CD4-positive, alpha-beta T cell treated with Interleukin-15 for 4 hours (primary cell): ENCODE data around the gene DPP7.

ENCODE experiments used
- DNase-seq: peaks from one replicate; pipeline ENCODE4 v3.0.0-alpha.2; 2020; ENCODE audit warnings: low spot score

DPP7 gene

GRCh38 chr9:137114613-137115393 lies at the start of gene DPP7:
DPP7 (minus strand) TSS chr9:137114733; CDS start chr9:137114713, 20 bp downstream.
- peak; percentile 75 for DNase-seq

DNA sequence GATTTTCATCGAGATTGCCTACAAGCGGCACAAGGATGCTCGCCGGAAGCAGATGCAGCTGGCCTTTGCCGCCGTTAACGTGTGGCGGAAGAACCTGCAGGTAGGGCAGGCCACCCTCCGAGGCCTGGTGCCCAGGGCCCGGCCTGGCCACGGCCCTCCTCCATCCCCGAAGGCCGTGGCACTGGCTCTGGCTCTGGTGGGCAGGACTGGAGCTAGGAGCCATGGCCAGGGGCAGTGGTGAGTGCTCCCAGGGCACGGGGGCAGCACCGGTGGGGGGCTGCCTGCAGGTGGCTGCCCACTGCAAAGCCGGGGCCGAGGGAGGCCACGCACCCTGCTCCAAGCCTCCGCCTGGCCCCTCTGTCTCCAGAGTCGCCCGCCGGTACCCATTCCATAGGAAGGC lies 49.3 kb upstream of the DPP7 start:
- no peak for DNase-seq

DNA sequence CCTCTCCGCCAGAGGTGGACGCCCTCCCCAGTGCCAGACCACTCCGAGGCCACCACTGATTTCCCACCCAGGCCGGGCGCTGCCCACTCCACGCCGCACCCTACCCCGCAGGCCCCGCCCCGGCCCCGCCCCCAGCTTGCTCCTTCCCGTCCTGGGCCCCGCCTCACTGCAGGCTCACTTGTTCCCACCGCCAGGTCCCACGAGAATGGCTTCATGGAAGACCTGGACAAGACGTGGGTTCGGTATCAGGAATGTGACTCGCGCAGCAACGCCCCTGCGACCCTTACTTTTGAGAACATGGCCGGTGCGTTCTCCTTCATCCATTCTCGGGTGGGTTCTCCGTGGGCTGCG lies 48.8 kb upstream of the DPP7 start:
- no peak for DNase-seq

- DNase-seq = no peak
Observed at GRCh38 chr9:137162505-137163364, 48.2 kb upstream of the DPP7 start.

DNA sequence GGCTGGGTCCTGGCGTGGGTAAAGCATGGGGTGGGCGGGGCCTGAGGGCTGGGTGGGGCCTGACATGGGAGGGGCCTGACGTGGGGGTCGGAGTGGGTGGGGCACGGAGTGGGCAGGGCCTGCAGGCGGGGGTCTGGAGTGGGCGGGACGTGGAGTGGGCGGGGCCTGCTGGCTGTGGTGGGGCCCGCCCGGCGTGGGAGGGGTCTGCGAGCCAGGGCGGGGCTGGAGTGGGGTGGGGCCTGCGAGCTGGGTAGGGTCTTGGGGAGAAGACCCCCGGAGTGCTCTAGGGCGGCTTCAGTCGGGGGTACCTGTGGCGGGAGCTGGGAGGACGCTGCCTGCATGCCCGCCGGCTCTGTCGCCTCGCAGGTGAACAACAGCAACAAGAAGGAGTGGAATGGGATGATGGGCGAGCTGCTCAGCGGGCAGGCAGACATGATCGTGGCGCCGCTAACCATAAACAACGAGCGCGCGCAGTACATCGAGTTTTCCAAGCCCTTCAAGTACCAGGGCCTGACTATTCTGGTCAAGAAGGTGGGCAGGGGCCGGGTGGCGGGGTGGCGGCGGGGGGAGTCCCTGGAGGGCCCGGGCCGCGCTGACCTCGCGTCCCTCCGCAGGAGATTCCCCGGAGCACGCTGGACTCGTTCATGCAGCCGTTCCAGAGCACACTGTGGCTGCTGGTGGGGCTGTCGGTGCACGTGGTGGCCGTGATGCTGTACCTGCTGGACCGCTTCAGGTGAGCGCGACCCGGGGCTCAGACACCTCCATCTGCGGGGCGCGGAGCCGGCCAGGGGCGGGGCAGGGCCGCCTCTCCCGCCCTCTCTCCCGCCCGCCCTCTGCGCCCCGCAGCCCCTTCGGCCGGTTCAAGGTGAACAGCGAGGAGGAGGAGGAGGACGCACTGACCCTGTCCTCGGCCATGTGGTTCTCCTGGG lies 47.3 kb upstream of the DPP7 start:
- no peak for DNase-seq

DNA sequence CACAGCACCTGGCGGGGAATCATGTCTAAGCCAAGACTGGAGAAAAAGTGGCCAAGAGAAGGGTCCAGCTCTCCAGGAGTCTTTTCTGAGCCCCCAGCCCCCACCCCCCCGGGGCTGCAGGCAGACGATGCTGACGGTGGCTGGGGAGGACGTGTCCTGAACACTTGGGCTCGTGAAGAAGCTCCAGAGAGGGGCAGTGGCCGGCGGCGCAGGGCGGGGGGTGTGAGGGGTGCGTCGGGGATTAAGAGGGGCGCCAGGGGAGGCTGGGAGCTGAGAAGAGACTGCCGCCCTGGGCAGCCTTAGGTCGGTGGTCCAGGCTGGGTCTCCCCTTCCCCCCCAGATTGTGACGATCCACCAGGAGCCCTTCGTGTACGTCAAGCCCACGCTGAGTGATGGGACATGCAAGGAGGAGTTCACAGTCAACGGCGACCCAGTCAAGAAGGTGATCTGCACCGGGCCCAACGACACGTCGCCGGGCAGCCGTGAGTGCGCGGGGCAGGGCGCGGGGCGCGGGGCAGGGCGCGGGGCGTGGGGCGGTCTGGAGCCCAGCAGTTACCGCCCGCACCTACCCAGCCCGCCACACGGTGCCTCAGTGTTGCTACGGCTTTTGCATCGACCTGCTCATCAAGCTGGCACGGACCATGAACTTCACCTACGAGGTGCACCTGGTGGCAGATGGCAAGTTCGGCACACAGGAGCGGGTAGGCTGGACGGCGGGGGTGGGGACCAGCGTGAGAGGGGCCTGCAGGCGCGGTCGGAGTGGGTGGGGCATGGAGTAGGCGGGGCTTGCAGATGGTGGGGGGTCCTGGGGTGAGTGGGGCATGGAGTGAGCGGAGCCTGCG lies 46.4 kb upstream of the DPP7 start:
- no peak for DNase-seq

DNA sequence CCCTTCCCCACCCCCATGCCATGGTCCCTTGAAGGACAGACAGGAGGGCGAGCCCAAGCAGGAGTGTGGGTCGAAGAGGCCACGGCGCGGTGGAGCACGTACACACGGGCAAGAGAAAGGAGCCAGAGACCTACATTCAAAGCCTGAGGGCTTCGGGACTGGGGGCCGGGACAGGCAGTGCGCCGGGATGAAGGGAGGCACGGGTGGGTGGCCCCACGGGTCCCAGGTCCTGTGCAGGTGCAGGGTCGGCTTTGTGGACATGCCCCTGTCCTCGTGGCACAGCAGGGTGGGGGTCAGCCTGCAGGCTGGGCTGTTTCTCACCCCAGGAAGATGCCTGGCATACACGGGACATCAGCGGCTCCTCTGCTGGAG lies 45.5 kb upstream of the DPP7 start:
- DNase-seq = no peak

GRCh38 chr9:137159105-137160053 lies 44.8 kb upstream of the DPP7 start:
- no peak for DNase-seq

- no peak for DNase-seq
Observed at GRCh38 chr9:137158625-137159024, 44.1 kb upstream of the DPP7 start.

DNA sequence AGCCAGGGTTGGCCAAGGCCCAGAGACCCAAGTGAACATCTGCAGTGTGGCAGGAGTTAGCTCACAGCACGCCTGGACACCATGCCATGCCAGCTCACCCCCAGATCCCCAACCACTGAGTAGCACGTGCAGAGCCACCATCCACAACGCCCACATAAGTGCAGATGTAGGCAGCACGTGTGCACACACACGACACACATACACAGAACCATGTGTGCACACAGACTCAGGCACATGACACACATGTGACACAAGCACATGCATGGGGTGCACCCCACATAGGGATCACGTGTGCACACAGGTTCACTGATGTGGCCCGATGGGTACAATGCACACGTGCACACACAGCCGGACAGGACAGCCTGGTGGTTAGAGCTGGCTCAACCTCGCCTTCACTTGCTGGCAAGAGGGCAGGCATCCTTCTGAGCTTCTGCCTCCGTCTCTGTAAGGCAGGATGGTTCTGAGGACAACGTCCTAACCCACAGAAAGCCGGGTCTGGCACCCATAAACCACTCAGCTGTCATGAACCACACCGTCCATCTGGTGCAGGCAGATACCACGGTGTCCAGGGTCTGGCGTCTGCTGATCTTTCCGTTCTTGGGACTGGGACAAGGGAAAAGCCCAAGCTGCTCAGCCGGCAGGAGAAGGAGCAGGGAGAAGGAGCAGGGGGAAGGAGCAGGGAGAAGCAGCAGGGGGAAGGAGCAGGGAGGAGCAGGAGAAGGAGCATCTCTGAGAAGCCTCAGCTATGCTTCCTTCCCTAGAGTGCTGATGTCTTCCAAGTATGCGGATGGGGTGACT lies 43.3 kb upstream of the DPP7 start:
- no peak for DNase-seq

- peak; percentile 30 for DNase-seq
Observed at GRCh38 chr9:137156567-137157375, 42.2 kb upstream of the DPP7 start.

DNA sequence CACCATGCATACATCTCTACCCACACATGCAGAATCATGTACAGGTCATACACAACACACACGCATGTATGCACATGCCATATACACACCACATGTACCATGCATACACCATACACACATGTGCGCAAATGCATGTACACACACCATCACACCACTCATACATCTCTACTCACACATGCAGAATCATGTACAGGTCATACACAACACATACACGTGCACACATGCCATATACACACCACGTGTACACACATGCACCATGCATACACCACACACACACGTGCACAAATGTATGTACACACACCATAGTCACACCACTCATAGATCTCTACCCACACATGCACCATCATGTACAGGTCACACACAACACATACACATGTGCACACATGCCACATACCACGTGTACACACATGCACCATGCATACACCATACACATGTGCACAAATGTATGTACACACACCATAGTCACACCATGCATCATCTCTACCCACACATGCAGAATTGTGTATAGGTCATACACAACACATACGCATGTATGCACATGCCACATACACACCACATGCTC lies 38.4 kb upstream of the DPP7 start:
- DNase-seq = no peak

GRCh38 chr9:137150617-137151457 lies 36.3 kb upstream of the DPP7 start:
- DNase-seq = peak; percentile 50

DNA sequence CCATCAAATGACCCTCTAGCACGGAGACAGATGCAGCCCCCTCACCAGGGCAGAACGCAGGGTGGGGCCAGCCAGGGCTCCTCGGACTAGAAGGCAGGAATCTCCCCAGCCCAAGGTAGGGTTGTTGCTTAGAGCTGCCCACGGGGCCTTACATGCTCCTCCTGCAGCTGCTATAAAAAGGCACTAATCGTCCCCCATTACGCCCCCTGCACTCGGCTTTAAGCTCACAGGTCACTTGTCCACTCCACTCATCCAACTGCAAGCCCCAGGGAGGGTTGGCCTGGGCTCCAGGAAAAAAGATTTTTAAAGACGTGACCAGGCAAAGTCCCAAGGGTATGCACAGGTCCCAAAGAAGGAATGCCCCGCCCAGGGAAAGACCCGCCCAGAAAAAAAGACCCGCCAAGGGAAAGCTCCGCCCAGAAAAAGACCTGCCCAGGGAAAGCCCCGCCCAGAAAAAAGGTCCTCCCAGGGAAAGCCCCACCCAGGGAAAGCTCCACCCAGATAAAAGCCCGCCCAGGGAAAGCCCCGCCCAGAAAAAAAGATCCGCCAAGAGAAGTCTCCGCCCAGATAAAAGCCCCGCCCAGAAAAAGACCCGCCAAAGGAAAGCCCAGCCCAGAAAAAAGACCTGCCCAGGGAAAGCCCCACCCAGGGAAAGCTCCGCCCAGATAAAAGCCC lies 35.5 kb upstream of the DPP7 start:
- DNase-seq = no peak

DNA sequence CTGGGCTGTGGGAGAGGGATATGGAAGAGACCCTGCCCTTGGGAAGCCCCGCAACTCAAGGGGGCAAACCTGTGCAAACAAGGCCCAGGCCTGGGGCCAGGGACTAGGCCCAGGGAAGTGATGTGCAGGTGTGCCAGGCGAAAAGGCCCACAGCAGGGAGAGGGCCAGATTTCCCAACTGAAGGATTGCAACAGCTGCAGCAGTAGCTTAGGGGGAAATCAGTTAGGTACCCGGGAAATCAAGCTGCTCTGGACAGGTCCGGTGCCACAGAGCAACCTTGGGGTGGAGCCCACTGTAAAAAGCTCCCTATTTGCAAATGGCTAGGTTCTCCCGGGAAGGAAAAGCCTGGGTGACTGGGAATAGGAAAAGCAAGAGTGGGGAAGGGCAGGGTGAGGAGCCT lies 34.8 kb upstream of the DPP7 start:
- DNase-seq = no peak

DNA sequence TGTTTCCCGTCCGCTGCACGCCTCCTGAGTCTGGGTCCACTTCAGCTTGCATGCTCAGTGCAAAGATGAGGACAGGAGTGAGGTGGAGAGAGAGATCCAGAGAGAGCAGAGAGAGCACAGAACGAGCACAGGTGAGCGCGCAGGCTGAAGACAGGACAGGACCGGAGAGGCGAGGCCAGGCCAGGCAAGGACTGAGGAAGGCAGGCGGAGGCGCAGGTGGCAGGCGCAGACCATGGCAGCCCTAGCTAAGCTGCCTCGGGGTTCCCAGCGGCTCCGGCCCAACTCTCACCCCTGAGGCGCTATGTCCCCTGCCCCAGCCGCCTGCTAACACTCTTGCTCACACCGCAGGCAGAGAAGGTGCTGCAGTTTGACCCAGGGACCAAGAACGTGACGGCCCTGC lies 34.1 kb upstream of the DPP7 start:
- DNase-seq = no peak

DNA sequence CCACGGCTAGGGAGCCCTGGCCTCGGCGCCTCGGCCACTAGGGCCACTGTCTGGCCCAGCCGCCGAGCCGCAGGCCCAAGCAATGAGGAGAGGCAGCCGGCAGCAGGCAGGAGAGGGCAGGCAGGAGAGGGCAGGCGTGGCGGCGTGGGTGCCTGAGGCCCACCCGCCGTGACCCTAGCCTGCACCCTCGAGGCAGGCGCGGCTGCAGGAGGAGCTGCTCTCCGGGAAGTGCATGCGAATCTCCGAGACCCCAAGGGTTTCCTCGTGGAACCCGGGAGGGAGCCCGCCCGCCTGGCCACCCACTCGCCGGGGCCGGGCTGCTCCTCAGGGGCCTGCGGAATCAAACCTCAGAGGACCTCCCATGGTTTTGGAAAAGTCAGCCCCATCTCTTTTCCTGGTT lies 33.7 kb upstream of the DPP7 start:
- DNase-seq = no peak
